Measurements from ENCODE around the gene TSN. TPM values are rescaled to one million over a fixed set of nuclear protein-coding genes. Genes with fewer than 3 reads are reported as not detected.

Gene TSN
- total and polyA plus RNA-seq, 10 of the 15 experiments (the other 5 are each of a cell fraction or from before 2014, with no cell fraction given): 45.6 to 102 (median 59.2) TPM

GRCh38 chr2:121736462-121737336, 18.8 kb upstream of the TSN start, which contains the start of gene NIFK (continued):
- TF ChIP-seq ATF2 (IDR thresholded peaks at IDR 0.05; ENCODE audit: low read length) (no peak), NFYB (IDR thresholded peaks at IDR 0.05; ENCODE audit: insufficient read depth, low read depth, low read length) (no peak), BCL11A (IDR thresholded peaks at IDR 0.05; ENCODE audit: low read depth, low read length) (no peak), POLR2AphosphoS2 (IDR thresholded peaks at IDR 0.05; ENCODE audit: low read depth, low read length) (0 out of 2 replicates have a peak, but pooled peaks have one; percentile 69), MXI1 (IDR thresholded peaks at IDR 0.05; ENCODE audit: low read depth, low read length) (peak; percentile 97), EED (IDR thresholded peaks at IDR 0.05; ENCODE audit: low read depth) (no peak), SMC3 (IDR thresholded peaks at IDR 0.05; ENCODE audit: borderline replicate concordance, low read length) (no peak), ZBTB40 (IDR thresholded peaks at IDR 0.05; ENCODE audit: borderline replicate concordance) (peak; percentile 90), NBN (IDR thresholded peaks at IDR 0.05) (0 out of 2 replicates have a peak, but pooled peaks have one; percentile 57), NR2F1 (conservative IDR thresholded peaks at IDR 0.05) (no peak), DPF2 (IDR thresholded peaks at IDR 0.05) (no peak), TBL1XR1 (IDR thresholded peaks at IDR 0.05; ENCODE audit: low read depth, low read length) (no peak), CHD1 (IDR thresholded peaks at IDR 0.05; ENCODE audit: low read depth, low read length) (no peak), BACH1 (IDR thresholded peaks at IDR 0.05; ENCODE audit: borderline replicate concordance) (peak; percentile 98), CHD2 (IDR thresholded peaks at IDR 0.05; ENCODE audit: borderline replicate concordance, low read depth, low read length) (0 out of 2 replicates have a peak, but pooled peaks have one; percentile 33), TARDBP (IDR thresholded peaks at IDR 0.05; ENCODE audit: borderline replicate concordance) (0 out of 2 replicates have a peak, but pooled peaks have one; percentile 17), ZNF622 (IDR thresholded peaks at IDR 0.05) (no peak), CTCF (IDR thresholded peaks at IDR 0.05 in 2 of 3, conservative IDR thresholded peaks at IDR 0.05 in 1 of 3; ENCODE audit: control insufficient read depth in 2 of 3, extremely low read depth in 1 of 3, insufficient read depth in 1 of 3, low read depth in 3 of 3, low read length in 3 of 3) (no peak), REST (IDR thresholded peaks at IDR 0.05; ENCODE audit: low read depth, low read length) (no peak)
